AG10803 (cell line): ENCODE data around the gene CERS6.

ENCODE experiments used
- DNase-seq: peaks from one replicate; pipeline ENCODE4 v3.0.0; 2010; ENCODE audit warnings: low read depth
- H3K4me3 ChIP-seq: 2 replicates; pipeline ENCODE4 v1.5.1; 2011; ENCODE audit warnings: mild to moderate bottlenecking, low read length, control low read depth
- CTCF ChIP-seq: conservative IDR thresholded peaks from 2 replicates; pipeline ENCODE4 v1.5.1; 2011; ENCODE audit warnings: mild to moderate bottlenecking, low read length, control low read depth, inconsistent platforms

CERS6 gene

DNA sequence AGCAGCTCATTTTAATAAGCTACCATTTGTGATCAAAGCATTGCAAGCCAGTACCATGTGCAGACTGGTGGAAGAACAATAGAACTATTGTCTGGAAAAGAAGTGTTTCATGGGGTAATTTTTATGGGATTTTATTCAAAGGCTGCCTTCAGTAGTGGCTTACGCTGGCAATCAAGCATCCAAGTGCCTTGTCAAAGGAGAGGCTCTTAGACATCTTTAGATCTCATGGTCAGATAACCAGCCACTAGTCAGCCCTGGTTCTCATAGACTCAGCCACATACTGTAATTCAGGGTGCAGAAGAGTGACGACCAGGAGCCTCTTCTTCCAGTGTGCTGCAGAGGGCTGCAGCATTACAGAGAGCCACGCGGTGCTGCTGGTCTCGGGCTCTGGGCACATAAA, 247.9 kb downstream of the CERS6 start:
- no peak for TF ChIP-seq CTCF
- no peak overlapping the region for H3K4me3 ChIP-seq
- DNase-seq, result no peak

GRCh38 chr2:168705534-168706470, 249.7 kb downstream of the CERS6 start:
- peak; percentile 61 for TF ChIP-seq CTCF
- no peak overlapping the region for H3K4me3 ChIP-seq
- DNase-seq, result peak; percentile 46

GRCh38 chr2:168706806-168707205, 250.7 kb downstream of the CERS6 start:
- TF ChIP-seq CTCF, result no peak
- H3K4me3 ChIP-seq, result no peak overlapping the region
- DNase-seq, result no peak

DNA sequence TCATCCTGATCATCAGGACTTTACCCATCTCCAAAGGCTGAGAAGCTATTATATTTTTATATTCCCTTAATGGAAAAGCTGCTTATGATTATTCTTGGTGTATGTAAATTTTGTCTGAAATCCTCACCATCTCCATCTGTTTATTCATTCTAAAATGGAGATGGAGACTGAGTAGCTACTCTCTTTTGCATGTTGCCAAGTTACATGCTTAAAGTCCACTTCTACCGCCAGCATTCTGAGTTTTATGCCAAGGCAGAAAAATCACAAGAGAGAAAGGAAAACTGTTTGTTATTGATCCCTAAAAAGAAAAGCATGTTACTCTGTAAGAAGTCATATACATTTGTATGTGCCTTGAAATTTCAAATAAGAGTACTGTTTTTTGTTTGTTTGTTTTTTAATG, 252.0 kb downstream of the CERS6 start:
- no peak for DNase-seq
- no peak for TF ChIP-seq CTCF
- no peak overlapping the region for H3K4me3 ChIP-seq

- H3K4me3 ChIP-seq, result no peak overlapping the region
- no peak for DNase-seq
- TF ChIP-seq CTCF, result no peak
Observed at GRCh38 chr2:168710754-168711467, 254.8 kb downstream of the CERS6 start.

DNA sequence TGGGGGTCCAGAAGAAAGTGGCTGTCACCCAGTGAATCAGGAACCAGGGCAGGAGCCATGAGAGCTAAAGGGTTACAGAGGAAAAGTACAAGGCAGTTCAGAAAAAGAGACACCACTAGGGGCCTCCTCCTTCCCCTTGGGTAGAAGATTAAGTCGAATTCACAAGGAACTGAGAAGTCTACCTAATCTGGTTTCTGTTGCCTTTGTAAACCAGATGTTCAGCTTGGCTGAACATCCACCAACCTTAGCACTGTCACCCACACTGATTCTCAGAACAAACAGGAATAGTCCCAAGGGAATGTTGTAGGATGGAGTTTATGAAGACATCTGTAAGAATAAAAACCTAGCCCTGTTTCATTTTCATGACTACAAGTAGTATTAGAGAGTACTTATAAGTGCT, 256.0 kb downstream of the CERS6 start:
- H3K4me3 ChIP-seq, result no peak overlapping the region
- DNase-seq, result no peak
- no peak for TF ChIP-seq CTCF
